Lower leg skin (tissue), 4 donors: Measurements from ENCODE around the gene SUFU. TPM values are rescaled to one million over a fixed set of nuclear protein-coding genes. Genes with fewer than 3 reads are reported as not detected.

ENCODE experiments used
- DNase-seq, 2 donors: peaks; one replicate each; pipeline ENCODE4 v3.0.0-alpha.2; 2019; ENCODE audit warnings: low spot score in 2 of 2
- H3K4me3 ChIP-seq: fragments of 200-600 bp; sonication (generic); 2 replicates; pipeline ENCODE4 v1.5.1; 2017; ENCODE audit warnings: mild to moderate bottlenecking, low read depth; ENCODE audit not compliant: poor library complexity, severe bottlenecking
- CTCF ChIP-seq, 3 donors: fragments of 450-650 bp; IDR thresholded peaks; one replicate each; pipeline ENCODE4 v1.5.1; 2016; ENCODE audit warnings: antibody characterized with exemption in 3 of 3, mild to moderate bottlenecking in 3 of 3, moderate library complexity in 2 of 3
- POLR2A ChIP-seq, 2 donors: fragments of 450-650 bp; IDR thresholded peaks; one replicate each; pipeline ENCODE4 v1.6.1; 2016 to 2017; ENCODE audit warnings: antibody characterized with exemption in 2 of 2, mild to moderate bottlenecking in 1 of 2, moderate library complexity in 1 of 2
- WGBS, 2 donors: methylation state at CpG; one replicate each; pipeline ENCODE4 v1.1.5; 2018; 5-methylcytosine and 5-hydroxymethylcytosine counted together
- intact Hi-C: fragments of 100-400 bp; cut with DNase I; formaldehyde crosslinking; loops from one replicate; pipeline ENCODE4 v1.15.0; 2023; ENCODE audit warnings: low total_unique reads
- total RNA-seq, 4 donors: library from RNA; depleted of rRNA; stranded (reverse); fragments of >200 nt; gene quantifications; one replicate each; pipeline ENCODE4 v1.1.0, GENCODE V29; 2016

The SUFU gene
- total RNA-seq, 4 donors from 2014 or later = 15.8 to 19.8 (median 18.0) TPM

DNA sequence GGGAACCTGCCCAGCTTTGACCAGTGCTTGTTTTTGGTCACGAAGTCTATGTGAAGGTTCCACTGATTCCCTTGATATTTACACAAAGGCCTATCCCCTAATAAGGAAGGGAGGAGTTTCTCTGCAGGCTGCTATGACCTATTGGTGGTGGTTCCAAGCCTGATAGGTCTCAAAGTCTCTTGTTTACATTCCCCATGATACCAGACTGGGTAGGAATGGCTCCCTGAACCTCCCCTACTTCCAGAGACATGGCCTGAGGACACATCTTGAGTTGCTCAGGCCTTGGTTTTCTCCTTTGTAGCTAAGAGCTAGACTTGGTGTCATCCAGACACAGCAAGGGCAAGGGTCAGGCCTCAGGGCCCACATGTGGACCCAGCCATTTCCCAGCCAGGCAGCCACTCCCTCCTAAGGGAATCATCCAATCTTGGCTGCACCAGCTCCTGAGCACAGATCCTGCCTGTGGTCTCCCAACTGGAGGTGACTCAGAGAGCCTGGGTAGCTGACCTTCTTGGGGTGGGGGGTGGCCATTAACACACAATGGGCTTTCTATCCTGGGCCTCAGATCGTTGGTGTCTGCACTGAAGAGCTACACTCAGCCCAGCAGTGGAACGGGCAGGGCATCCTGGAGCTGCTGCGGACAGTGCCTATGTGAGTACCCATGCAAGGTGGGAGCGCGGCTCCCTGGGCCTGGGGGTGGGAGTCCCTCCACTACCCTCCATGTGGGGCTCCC is 89.5 kb downstream of the SUFU start:
- no peak overlapping the region for H3K4me3 ChIP-seq
- WGBS, 2 donors = 91 to 95% methylated on average over 6 of the region's 6 CpGs
- TF ChIP-seq CTCF (IDR thresholded peaks at IDR 0.05) (no peak), POLR2A (IDR thresholded peaks at IDR 0.05) (no peak)
- no peak for DNase-seq
- intact Hi-C loops = no loop called here

DNA sequence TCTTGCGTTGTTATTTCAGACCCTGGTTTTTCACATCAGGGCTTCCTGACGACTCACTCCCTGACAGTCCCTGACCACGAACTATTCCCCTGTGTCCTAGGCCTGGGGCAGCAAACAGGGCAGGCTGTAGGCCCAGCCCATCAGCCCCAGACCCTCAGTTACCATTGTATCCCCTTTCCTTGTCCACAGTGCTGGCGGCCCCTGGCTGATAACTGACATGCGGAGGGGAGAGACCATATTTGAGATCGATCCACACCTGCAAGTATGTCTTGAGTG is 90.0 kb downstream of the SUFU start:
- TF ChIP-seq POLR2A (IDR thresholded peaks at IDR 0.05) (no peak), CTCF (IDR thresholded peaks at IDR 0.05) (no peak)
- 87 to 88% methylated on average over 6 of the region's 6 CpGs for WGBS, 2 donors
- intact Hi-C loops = no loop called here
- no peak overlapping the region for H3K4me3 ChIP-seq
- no peak for DNase-seq

DNA sequence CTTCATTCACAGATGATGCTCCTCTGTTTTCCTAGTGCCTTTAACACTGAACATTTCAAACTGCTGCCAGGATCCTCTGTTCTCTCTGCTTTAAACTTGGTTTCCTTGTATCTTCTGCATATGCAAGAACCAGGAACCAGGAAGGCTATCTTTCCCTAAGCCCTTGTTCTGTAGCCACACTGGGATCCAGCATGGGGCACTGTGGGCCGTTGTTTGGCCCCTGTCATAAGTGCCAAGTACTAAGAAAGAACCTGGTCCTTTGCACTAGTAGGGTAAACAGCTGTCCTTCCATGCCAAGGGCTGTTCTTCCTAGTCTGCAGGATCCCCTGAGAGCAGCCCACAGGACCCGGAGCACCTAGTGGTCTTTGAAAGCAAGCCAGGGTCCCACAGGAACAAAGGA is 91.5 kb downstream of the SUFU start:
- WGBS, 2 donors = 76 to 84% methylated on average over 2 of the region's 2 CpGs
- H3K4me3 ChIP-seq = no peak overlapping the region
- intact Hi-C loops = no loop called here
- DNase-seq = no peak
- TF ChIP-seq POLR2A (IDR thresholded peaks at IDR 0.05) (no peak), CTCF (IDR thresholded peaks at IDR 0.05) (no peak)

GRCh38 chr10:102595897-102596296 is 92.1 kb downstream of the SUFU start:
- TF ChIP-seq CTCF (IDR thresholded peaks at IDR 0.05) (no peak), POLR2A (IDR thresholded peaks at IDR 0.05) (no peak)
- 91 to 92% methylated on average over 4 of the region's 4 CpGs for WGBS, 2 donors
- intact Hi-C loops = no loop called here
- no peak for DNase-seq
- H3K4me3 ChIP-seq = no peak overlapping the region

- TF ChIP-seq CTCF (IDR thresholded peaks at IDR 0.05) (peak in 1 of 3 donors; percentile 75), POLR2A (IDR thresholded peaks at IDR 0.05) (no peak)
- intact Hi-C loops = no loop called here
- no peak overlapping the region for H3K4me3 ChIP-seq
- WGBS, 2 donors = 56 to 62% methylated on average over 3 of the region's 3 CpGs
- no peak for DNase-seq
Measured at GRCh38 chr10:102596506-102596971, 92.8 kb downstream of the SUFU start.
